OCI-LY3 (cell line): Measurements from ENCODE around the gene IGSF3.
A peak's percentile ranks its signal among the peaks of the same experiment; 100 is the strongest.

Experiments
- H2AFZ ChIP-seq: fragments of 200-600, 300-600 bp; shearing (Covaris generic); 2 replicates; pipeline ENCODE4 v1.6.0; 2014; ENCODE audit warnings: antibody characterized with exemption, low read depth, low read length
- H3K27ac ChIP-seq: fragments of 200-600, 300-600 bp; sonication (generic); 2 replicates; pipeline ENCODE4 v1.5.1; 2014; ENCODE audit warnings: mild to moderate bottlenecking, low read length, moderate library complexity, mixed read lengths
- H3K27me3 ChIP-seq: fragments of 200-600, 300-600 bp; sonication (generic); 2 replicates; pipeline ENCODE4 v1.6.1; 2014; ENCODE audit warnings: low read depth, low read length, mixed read lengths
- H3K36me3 ChIP-seq: fragments of 200-600, 300-600 bp; sonication (generic); replicated peaks from 2 replicates; pipeline ENCODE3; 2014; ENCODE audit warnings: low read depth, low read length, mixed read lengths
- H3K4me1 ChIP-seq: fragments of 300-600, 200-600 bp; sonication (generic); 2 replicates; pipeline ENCODE4 v1.6.1; 2014; ENCODE audit warnings: low read length, mixed read lengths
- H3K4me2 ChIP-seq: fragments of 200-600, 300-600 bp; sonication (generic); 2 replicates; pipeline ENCODE4 v1.6.1; 2014; ENCODE audit warnings: low read length, mixed read lengths
- H3K4me3 ChIP-seq: fragments of 300-600, 200-600 bp; sonication (generic); 2 replicates; pipeline ENCODE4 v1.5.1; 2014; ENCODE audit warnings: antibody characterized with exemption, mild to moderate bottlenecking, low read length, moderate library complexity
- H3K79me2 ChIP-seq: fragments of 300-600, 200-600 bp; shearing (Covaris generic); 2 replicates; pipeline ENCODE4 v1.6.1; 2014; ENCODE audit warnings: mild to moderate bottlenecking, low read length, mixed read lengths
- H3K9ac ChIP-seq: fragments of 300-600, 200-600 bp; shearing (Covaris generic); 2 replicates; pipeline ENCODE4 v1.6.0; 2014; ENCODE audit warnings: mild to moderate bottlenecking, low read length, moderate library complexity
- H3K9me3 ChIP-seq: fragments of 200-600, 300-600 bp; shearing (Covaris generic); 2 replicates; pipeline ENCODE4 v1.6.1; 2014; ENCODE audit warnings: low read length, mixed read lengths; ENCODE audit not compliant: insufficient read depth
- H4K20me1 ChIP-seq: fragments of 200-600, 300-600 bp; sonication (generic); 2 replicates; pipeline ENCODE4 v1.6.1; 2016; ENCODE audit warnings: low read length, mixed read lengths; ENCODE audit not compliant: insufficient read depth
- CTCF ChIP-seq: fragments of 200-600, 300-600 bp; sonication (generic); IDR thresholded peaks from 2 replicates; pipeline ENCODE4 v1.5.1; 2014; ENCODE audit warnings: antibody characterized with exemption, low read length, low read depth
- EZH2phosphoT487 ChIP-seq: fragments of 200-600 bp; shearing (Covaris generic); IDR thresholded peaks from 2 replicates; pipeline ENCODE4 v1.6.1; 2018; ENCODE audit warnings: antibody characterized with exemption, mixed run types, low read depth

Gene IGSF3

GRCh38 chr1:116556289-116557006 is 111.1 kb downstream of the IGSF3 start:
- no peaks in the 10 kb centered on the region for H3K27me3 ChIP-seq
- H3K9me3 ChIP-seq: no peaks in the 10 kb centered on the region
- H3K4me1 ChIP-seq: peaks cover 95% of the 10 kb centered on the region
- no peaks in the 10 kb centered on the region for H4K20me1 ChIP-seq
- H3K4me2 ChIP-seq: peak overlapping the region; percentile 36
- peak overlapping the region; percentile 97 for H3K27ac ChIP-seq
- no peak overlapping the region for H2AFZ ChIP-seq
- no peak for TF ChIP-seq EZH2phosphoT487
- TF ChIP-seq CTCF: no peak
- peaks cover 14% of the 10 kb centered on the region for H3K36me3 ChIP-seq
- peak overlapping the region; percentile 78 for H3K9ac ChIP-seq
- H3K79me2 ChIP-seq: peaks cover 29% of the 10 kb centered on the region
- no peak overlapping the region for H3K4me3 ChIP-seq

GRCh38 chr1:116554924-116555323 is 112.6 kb downstream of the IGSF3 start:
- Histone ChIP-seq H3K36me3 (peaks cover 24% of the 10 kb centered on the region), H3K27me3 (no peaks in the 10 kb centered on the region), H3K4me2 (peak overlapping the region; percentile 34), H2AFZ (no peak overlapping the region), H3K27ac (peak overlapping the region; percentile 97), H3K79me2 (peaks cover 44% of the 10 kb centered on the region), H3K9me3 (no peaks in the 10 kb centered on the region), H3K4me1 (peaks cover 86% of the 10 kb centered on the region), H4K20me1 (no peaks in the 10 kb centered on the region), H3K9ac (peak overlapping the region; percentile 63), H3K4me3 (no peak overlapping the region)
- TF ChIP-seq CTCF (no peak), EZH2phosphoT487 (no peak)

GRCh38 chr1:116553386-116554115 is 114.0 kb downstream of the IGSF3 start:
- Histone ChIP-seq H4K20me1 (no peaks in the 10 kb centered on the region), H3K4me3 (no peak overlapping the region; the same call in 1 of the 2 replicates), H3K36me3 (peaks cover 27% of the 10 kb centered on the region), H2AFZ (no peak overlapping the region), H3K9ac (peak overlapping the region; percentile 57), H3K9me3 (no peaks in the 10 kb centered on the region), H3K27me3 (no peaks in the 10 kb centered on the region), H3K27ac (peak overlapping the region; percentile 97), H3K79me2 (peaks cover 52% of the 10 kb centered on the region), H3K4me2 (peak overlapping the region; percentile 66), H3K4me1 (peaks cover 82% of the 10 kb centered on the region)
- TF ChIP-seq CTCF (no peak), EZH2phosphoT487 (no peak)

- Histone ChIP-seq H4K20me1 (no peaks in the 10 kb centered on the region), H3K4me3 (peak overlapping the region; percentile 68), H2AFZ (no peak overlapping the region), H3K4me1 (peaks cover 83% of the 10 kb centered on the region), H3K27ac (peak overlapping the region; percentile 96), H3K9me3 (no peaks in the 10 kb centered on the region), H3K27me3 (no peaks in the 10 kb centered on the region), H3K36me3 (peaks cover 20% of the 10 kb centered on the region), H3K79me2 (peaks cover 61% of the 10 kb centered on the region), H3K4me2 (peak overlapping the region; percentile 77), H3K9ac (peak overlapping the region; percentile 90; the same call in 1 of the 2 replicates)
- no peak for TF ChIP-seq CTCF
- TF ChIP-seq EZH2phosphoT487: no peak
Measured at GRCh38 chr1:116546354-116546977, 121.1 kb downstream of the IGSF3 start.
